Right renal pelvis (tissue), 4 donors: ENCODE data around the gene PTGES3L. TPM values are rescaled to one million over a fixed set of nuclear protein-coding genes. Genes with fewer than 3 reads are reported as not detected.
"Not testable (repeated sequence)": the region's sequence is repeated elsewhere in the genome, so short reads cannot be mapped to it uniquely, and the experiment has no call there.

Source experiments
- DNase-seq, 4 donors: peaks; one replicate each; pipeline ENCODE4 v3.0.0-alpha.2; 2013; ENCODE audit warnings: low read depth in 4 of 4, low spot score in 3 of 4, missing footprints in 1 of 4
- polyA plus RNA-seq, 4 donors: library from polyadenylated mRNA; unstranded; fragments of 120-200 nt; gene quantifications; one replicate each; pipeline ENCODE4 v1.2.1, GENCODE V29; 2013; ENCODE audit not compliant: insufficient read length in 4 of 4

The PTGES3L gene
- polyA plus RNA-seq, 4 donors: 2.1 to 2.4 (median 2.2) TPM

GRCh38 chr17:42923472-42923871, 56.4 kb downstream of the PTGES3L start:
- DNase-seq: not testable (repeated sequence)

DNA sequence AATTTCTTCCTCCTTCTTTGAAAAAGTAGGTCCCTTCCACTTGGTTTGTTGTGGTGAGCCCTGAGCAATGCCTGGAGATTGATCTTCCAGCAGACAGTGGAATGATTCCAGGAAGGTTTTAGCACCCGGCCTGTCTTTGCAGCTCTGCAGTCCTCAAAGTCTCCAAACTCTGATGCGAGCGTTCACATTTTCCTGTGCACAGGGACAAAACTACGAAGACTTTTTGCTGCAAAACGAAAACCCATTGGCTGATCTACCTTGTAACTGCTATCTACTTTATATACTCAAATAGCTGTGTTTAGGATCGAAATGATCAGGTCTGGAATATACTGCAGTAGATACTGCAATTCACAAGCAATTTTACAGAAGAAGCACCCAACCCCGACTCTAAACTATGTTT, 57.6 kb downstream of the PTGES3L start:
- no peak for DNase-seq

GRCh38 chr17:42920922-42921321, 59.0 kb downstream of the PTGES3L start:
- DNase-seq: no peak

DNA sequence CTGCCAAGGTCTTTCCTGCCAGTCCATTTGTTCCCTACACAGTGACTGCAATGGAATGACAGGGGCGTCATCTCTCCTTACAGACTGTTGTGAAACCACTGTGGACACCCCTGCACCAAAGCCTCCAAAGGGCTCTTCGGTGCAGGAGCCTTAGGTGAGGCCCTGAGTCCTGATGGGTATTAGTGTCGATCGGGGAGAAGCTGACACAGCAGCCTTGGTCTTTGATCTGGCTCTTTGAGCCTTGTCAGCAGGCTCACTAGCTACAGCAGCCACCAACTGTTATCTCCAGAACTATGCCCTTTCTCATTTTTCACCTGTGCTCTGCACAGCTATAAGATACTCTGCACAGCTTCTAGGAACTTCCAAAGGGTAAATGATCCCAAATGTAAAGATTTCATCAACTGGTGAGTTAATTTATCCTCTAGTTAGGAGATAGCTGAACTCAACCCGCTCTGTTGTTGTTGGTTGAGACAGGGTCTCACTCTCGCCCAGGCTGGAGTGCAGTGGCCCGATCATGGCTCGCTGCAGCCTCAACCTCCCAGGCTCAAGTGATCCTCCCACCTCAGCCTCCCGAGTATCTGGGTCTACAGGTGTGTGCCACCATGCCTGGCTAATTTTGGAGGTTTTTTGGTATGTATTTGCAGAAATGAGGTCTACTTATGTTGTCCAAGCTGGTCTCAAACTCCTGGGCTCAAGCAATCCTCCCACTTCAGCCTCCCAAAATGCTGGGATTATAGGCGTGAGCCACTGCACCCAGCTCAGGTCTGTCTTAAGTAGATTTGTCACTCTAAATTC, 59.6 kb downstream of the PTGES3L start:
- DNase-seq: no peak

GRCh38 chr17:42919522-42920077, 60.3 kb downstream of the PTGES3L start:
- DNase-seq: not testable (repeated sequence)

GRCh38 chr17:42918902-42919521, 60.9 kb downstream of the PTGES3L start:
- DNase-seq: no peak

Other genes with a start within 250 kb of the PTGES3L start
- 10 to 100 TPM; 37.0 to 50.2 (median 45.4) TPM for gene EZH1, start 235.0 kb downstream of the PTGES3L start, polyA plus RNA-seq
- gene RAMP2, start 218.9 kb downstream of the PTGES3L start, polyA plus RNA-seq: 100 to 1,000 TPM; 104 to 113 (median 110) TPM
- gene VPS25, start 206.6 kb downstream of the PTGES3L start, polyA plus RNA-seq: 10 to 100 TPM; 85.0 to 90.7 (median 88.9) TPM
- gene WNK4, start 199.5 kb downstream of the PTGES3L start, polyA plus RNA-seq: 10 to 100 TPM; 11.3 to 14.7 (median 12.2) TPM
- gene COA3, start 181.4 kb downstream of the PTGES3L start, polyA plus RNA-seq: 100 to 1,000 TPM; 166 to 178 (median 172) TPM
- 1 to 10 TPM; 1.7 to 3.1 (median 2.0) TPM for gene CNTD1, start 181.2 kb downstream of the PTGES3L start, polyA plus RNA-seq
- 10 to 100 TPM; 64.8 to 78.0 (median 69.2) TPM for gene BECN1, start 155.8 kb downstream of the PTGES3L start, polyA plus RNA-seq
- gene PSME3, start 146.7 kb downstream of the PTGES3L start, polyA plus RNA-seq: 100 to 1,000 TPM; 107 to 121 (median 119) TPM
- gene AOC2, start 135.5 kb downstream of the PTGES3L start, polyA plus RNA-seq: 1 to 10 TPM in 3 of 4 donors, under 1 TPM in 1; 0.83 to 1.2 (median 1.2) TPM
- 1 to 10 TPM; 5.3 to 7.5 (median 6.5) TPM for gene AOC3, start 128.9 kb downstream of the PTGES3L start, polyA plus RNA-seq
- gene G6PC1, start 79.3 kb downstream of the PTGES3L start, polyA plus RNA-seq: 1 to 10 TPM; 4.2 to 7.6 (median 4.9) TPM
- gene AARSD1, start 15.6 kb downstream of the PTGES3L start, polyA plus RNA-seq: 10 to 100 TPM; 47.6 to 56.2 (median 52.2) TPM
- 10 to 100 TPM; 15.4 to 17.0 (median 15.8) TPM for gene RUNDC1, start 485 bp upstream of the PTGES3L start, polyA plus RNA-seq
- 1,000 to 10,000 TPM; 1,352 to 1,628 (median 1,460) TPM for gene RPL27, start 18.3 kb upstream of the PTGES3L start, polyA plus RNA-seq
- 10 to 100 TPM in 3 of 4 donors, 1 to 10 TPM in 1; 7.8 to 13.5 (median 10.6) TPM for gene IFI35, start 26.7 kb upstream of the PTGES3L start, polyA plus RNA-seq
- 100 to 1,000 TPM; 112 to 143 (median 120) TPM for gene VAT1, start 42.3 kb upstream of the PTGES3L start, polyA plus RNA-seq
- 1 to 10 TPM; 2.9 to 3.8 (median 3.6) TPM for gene RND2, start 45.2 kb upstream of the PTGES3L start, polyA plus RNA-seq
- gene BRCA1, start 145.3 kb upstream of the PTGES3L start, polyA plus RNA-seq: 10 to 100 TPM; 13.0 to 16.1 (median 15.5) TPM
- 100 to 1,000 TPM; 111 to 136 (median 130) TPM for gene NBR1, start 191.1 kb upstream of the PTGES3L start, polyA plus RNA-seq
- gene TMEM106A, start 231.8 kb upstream of the PTGES3L start, polyA plus RNA-seq: 10 to 100 TPM; 13.6 to 20.1 (median 14.1) TPM
- gene CCDC200, start 248.5 kb upstream of the PTGES3L start, polyA plus RNA-seq: 1 to 10 TPM; 6.2 to 9.3 (median 7.2) TPM